SK-N-SH (cell line): Measurements from ENCODE around the gene RAB40C.

Source experiments
- FOXJ3 ChIP-seq: sonication (generic); formaldehyde crosslinking; IDR thresholded peaks from 2 replicates; pipeline ENCODE4 v1.5.1; 2020; ENCODE audit warnings: mild to moderate bottlenecking, missing genetic modification reagents
- GABPA ChIP-seq: IDR thresholded peaks from 2 replicates; pipeline ENCODE4 v1.4.0; 2012; ENCODE audit warnings: low read depth, mild to moderate bottlenecking
- GATA2 ChIP-seq: sonication (generic); formaldehyde crosslinking; IDR thresholded peaks from 2 replicates; pipeline ENCODE4 v1.5.0; 2020; ENCODE audit warnings: mild to moderate bottlenecking, missing genetic modification reagents
- JUND ChIP-seq: IDR thresholded peaks from 2 replicates; pipeline ENCODE4 v1.4.0; 2012
- NRF1 ChIP-seq: IDR thresholded peaks from 2 replicates; pipeline ENCODE4 v1.6.1; 2012; ENCODE audit warnings: low read depth, mild to moderate bottlenecking, low read length
- POLR2AphosphoS5 ChIP-seq: IDR thresholded peaks from 2 replicates; pipeline ENCODE4 v1.6.1; 2012; ENCODE audit warnings: low read depth, low read length
- RAD21 ChIP-seq: IDR thresholded peaks from 2 replicates; pipeline ENCODE4 v1.6.1; 2012; ENCODE audit warnings: mild to moderate bottlenecking, low read length
- RFX5 ChIP-seq: IDR thresholded peaks from 2 replicates; pipeline ENCODE4 v1.6.1; 2012; ENCODE audit warnings: mild to moderate bottlenecking, improper control_type of control experiment, low read length
- TF ChIP-seq, protein P1 (sequence below): fragments of 200-600 bp; sonication (generic); IDR thresholded peaks from 2 replicates; pipeline ENCODE4 v1.6.1; 2017; ENCODE audit warnings: antibody characterized with exemption, mild to moderate bottlenecking, moderate library complexity
- TF ChIP-seq, protein P2 (sequence below): IDR thresholded peaks from 2 replicates; pipeline ENCODE4 v1.4.0; 2012; ENCODE audit warnings: low read depth, borderline replicate concordance
- TF ChIP-seq, protein P3 (sequence below): IDR thresholded peaks from 2 replicates; pipeline ENCODE4 v1.6.1; 2012; ENCODE audit warnings: mild to moderate bottlenecking, low read depth, low read length, moderate library complexity

DNA sequence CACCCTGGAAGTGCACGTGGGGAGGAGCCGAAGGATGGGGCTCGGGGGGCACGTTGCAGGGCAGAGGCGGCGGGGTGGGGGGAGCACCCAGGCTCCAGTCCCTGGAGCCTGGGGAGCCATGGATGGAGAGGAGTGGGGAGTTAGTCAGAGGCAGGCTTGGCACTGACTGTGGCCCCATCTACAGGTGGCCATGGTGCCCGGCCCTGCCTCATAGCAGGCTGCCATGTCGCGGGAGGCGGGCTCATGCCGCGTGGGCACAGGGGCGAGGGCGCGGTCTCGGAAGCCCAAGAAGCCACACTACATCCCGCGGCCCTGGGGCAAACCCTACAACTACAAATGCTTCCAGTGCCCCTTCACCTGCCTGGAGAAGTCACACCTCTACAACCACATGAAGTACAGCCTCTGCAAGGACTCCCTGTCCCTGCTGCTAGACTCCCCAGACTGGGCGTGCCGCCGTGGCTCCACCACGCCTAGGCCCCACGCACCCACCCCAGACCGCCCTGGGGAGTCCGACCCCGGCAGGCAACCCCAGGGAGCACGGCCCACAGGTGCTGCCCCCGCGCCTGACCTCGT is 26.7 kb upstream of the RAB40C start:
- TF ChIP-seq POLR2AphosphoS5 (no peak), NRF1 (no peak), RAD21 (no peak), GABPA (no peak), GATA2 (CRISPR knock-in tag) (no peak), JUND (no peak), RFX5 (no peak), FOXJ3 (CRISPR knock-in tag) (no peak)
- TF ChIP-seq, protein P1, sequence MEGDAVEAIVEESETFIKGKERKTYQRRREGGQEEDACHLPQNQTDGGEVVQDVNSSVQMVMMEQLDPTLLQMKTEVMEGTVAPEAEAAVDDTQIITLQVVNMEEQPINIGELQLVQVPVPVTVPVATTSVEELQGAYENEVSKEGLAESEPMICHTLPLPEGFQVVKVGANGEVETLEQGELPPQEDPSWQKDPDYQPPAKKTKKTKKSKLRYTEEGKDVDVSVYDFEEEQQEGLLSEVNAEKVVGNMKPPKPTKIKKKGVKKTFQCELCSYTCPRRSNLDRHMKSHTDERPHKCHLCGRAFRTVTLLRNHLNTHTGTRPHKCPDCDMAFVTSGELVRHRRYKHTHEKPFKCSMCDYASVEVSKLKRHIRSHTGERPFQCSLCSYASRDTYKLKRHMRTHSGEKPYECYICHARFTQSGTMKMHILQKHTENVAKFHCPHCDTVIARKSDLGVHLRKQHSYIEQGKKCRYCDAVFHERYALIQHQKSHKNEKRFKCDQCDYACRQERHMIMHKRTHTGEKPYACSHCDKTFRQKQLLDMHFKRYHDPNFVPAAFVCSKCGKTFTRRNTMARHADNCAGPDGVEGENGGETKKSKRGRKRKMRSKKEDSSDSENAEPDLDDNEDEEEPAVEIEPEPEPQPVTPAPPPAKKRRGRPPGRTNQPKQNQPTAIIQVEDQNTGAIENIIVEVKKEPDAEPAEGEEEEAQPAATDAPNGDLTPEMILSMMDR = no peak
- TF ChIP-seq, protein P2, sequence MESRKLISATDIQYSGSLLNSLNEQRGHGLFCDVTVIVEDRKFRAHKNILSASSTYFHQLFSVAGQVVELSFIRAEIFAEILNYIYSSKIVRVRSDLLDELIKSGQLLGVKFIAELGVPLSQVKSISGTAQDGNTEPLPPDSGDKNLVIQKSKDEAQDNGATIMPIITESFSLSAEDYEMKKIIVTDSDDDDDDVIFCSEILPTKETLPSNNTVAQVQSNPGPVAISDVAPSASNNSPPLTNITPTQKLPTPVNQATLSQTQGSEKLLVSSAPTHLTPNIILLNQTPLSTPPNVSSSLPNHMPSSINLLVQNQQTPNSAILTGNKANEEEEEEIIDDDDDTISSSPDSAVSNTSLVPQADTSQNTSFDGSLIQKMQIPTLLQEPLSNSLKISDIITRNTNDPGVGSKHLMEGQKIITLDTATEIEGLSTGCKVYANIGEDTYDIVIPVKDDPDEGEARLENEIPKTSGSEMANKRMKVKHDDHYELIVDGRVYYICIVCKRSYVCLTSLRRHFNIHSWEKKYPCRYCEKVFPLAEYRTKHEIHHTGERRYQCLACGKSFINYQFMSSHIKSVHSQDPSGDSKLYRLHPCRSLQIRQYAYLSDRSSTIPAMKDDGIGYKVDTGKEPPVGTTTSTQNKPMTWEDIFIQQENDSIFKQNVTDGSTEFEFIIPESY = no peak
- TF ChIP-seq, protein P3, sequence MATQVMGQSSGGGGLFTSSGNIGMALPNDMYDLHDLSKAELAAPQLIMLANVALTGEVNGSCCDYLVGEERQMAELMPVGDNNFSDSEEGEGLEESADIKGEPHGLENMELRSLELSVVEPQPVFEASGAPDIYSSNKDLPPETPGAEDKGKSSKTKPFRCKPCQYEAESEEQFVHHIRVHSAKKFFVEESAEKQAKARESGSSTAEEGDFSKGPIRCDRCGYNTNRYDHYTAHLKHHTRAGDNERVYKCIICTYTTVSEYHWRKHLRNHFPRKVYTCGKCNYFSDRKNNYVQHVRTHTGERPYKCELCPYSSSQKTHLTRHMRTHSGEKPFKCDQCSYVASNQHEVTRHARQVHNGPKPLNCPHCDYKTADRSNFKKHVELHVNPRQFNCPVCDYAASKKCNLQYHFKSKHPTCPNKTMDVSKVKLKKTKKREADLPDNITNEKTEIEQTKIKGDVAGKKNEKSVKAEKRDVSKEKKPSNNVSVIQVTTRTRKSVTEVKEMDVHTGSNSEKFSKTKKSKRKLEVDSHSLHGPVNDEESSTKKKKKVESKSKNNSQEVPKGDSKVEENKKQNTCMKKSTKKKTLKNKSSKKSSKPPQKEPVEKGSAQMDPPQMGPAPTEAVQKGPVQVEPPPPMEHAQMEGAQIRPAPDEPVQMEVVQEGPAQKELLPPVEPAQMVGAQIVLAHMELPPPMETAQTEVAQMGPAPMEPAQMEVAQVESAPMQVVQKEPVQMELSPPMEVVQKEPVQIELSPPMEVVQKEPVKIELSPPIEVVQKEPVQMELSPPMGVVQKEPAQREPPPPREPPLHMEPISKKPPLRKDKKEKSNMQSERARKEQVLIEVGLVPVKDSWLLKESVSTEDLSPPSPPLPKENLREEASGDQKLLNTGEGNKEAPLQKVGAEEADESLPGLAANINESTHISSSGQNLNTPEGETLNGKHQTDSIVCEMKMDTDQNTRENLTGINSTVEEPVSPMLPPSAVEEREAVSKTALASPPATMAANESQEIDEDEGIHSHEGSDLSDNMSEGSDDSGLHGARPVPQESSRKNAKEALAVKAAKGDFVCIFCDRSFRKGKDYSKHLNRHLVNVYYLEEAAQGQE = no peak
